Fibroblast of lung (primary cell): ENCODE measurements around the gene CD52.

ENCODE experiments used
- EZH2 ChIP-seq: IDR thresholded peaks from 2 replicates; pipeline ENCODE4 v1.5.1; 2012; ENCODE audit warnings: low read length, control low read depth, mild to moderate bottlenecking; ENCODE audit errors: missing control alignments
- TF ChIP-seq, protein P1 (sequence below), 2 donors: IDR thresholded peaks in 1 of 2; conservative IDR thresholded peaks in 1 of 2; 1 replicate in 1 of 2; 2 replicates in 1 of 2; pipeline ENCODE4 v1.5.1; 2011 to 2012; ENCODE audit warnings: low read length in 2 of 2, control low read depth in 1 of 2, inconsistent platforms in 1 of 2, low read depth in 1 of 2, mild to moderate bottlenecking in 1 of 2

GRCh38 chr1:26291939-26292338, 25.8 kb upstream of the CD52 start:
- TF ChIP-seq, protein P1, sequence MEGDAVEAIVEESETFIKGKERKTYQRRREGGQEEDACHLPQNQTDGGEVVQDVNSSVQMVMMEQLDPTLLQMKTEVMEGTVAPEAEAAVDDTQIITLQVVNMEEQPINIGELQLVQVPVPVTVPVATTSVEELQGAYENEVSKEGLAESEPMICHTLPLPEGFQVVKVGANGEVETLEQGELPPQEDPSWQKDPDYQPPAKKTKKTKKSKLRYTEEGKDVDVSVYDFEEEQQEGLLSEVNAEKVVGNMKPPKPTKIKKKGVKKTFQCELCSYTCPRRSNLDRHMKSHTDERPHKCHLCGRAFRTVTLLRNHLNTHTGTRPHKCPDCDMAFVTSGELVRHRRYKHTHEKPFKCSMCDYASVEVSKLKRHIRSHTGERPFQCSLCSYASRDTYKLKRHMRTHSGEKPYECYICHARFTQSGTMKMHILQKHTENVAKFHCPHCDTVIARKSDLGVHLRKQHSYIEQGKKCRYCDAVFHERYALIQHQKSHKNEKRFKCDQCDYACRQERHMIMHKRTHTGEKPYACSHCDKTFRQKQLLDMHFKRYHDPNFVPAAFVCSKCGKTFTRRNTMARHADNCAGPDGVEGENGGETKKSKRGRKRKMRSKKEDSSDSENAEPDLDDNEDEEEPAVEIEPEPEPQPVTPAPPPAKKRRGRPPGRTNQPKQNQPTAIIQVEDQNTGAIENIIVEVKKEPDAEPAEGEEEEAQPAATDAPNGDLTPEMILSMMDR (conservative IDR thresholded peaks at IDR 0.05 in 1 of 2, IDR thresholded peaks at IDR 0.05 in 1 of 2; ENCODE audit: low read depth in 1 of 2, low read length in 2 of 2): no peak
- TF ChIP-seq EZH2: no peak
